H1 (cell line): ENCODE measurements around the gene IQCN. TPM values are rescaled to one million over a fixed set of nuclear protein-coding genes. Genes with fewer than 3 reads are reported as not detected.

Experiments used
- CTCF ChIA-PET: fragments of 300-600 bp; sonication (Branson Sonifier 250); formaldehyde crosslinking; loops from one replicate; lab custom pipeline; 2021; ENCODE audit not compliant: partially characterized antibody; lab: Charles Lee
- POLR2A ChIA-PET: fragments of 300-600 bp; sonication (Branson Sonifier 250); formaldehyde crosslinking; loops from one replicate; lab custom pipeline; 2021; ENCODE audit warnings: inconsistent platforms; ENCODE audit not compliant: partially characterized antibody; lab: Charles Lee
- DNase-seq, 2 experiments: peaks; one replicate each; pipeline versions ENCODE4 v3.0.0 to v3.0.0-alpha.2; 2010 to 2022; ENCODE audit warnings: low spot score in 2 of 2, low read depth in 1 of 2, mixed read lengths in 1 of 2
- FAIRE-seq: peaks from 2 replicates; lab custom pipeline; 2011; peaks lifted over from hg19 to GRCh38; lab: Jason Lieb, UNC
- H2AFZ ChIP-seq: 2 replicates; pipeline ENCODE4 v1.8.1; 2012; ENCODE audit warnings: low read length, inconsistent platforms
- H2AK5ac ChIP-seq: 2 replicates; pipeline ENCODE4 v1.6.1; 2013; ENCODE audit warnings: low read depth, low read length
- H2BK120ac ChIP-seq: replicated peaks from 2 replicates; pipeline ENCODE3; 2013; ENCODE audit warnings: low read depth, low read length, inconsistent platforms
- H2BK12ac ChIP-seq: 2 replicates; pipeline ENCODE4 v1.6.1; 2013; ENCODE audit warnings: low read depth, low read length
- H2BK15ac ChIP-seq: 2 replicates; pipeline ENCODE4 v1.6.1; 2013; ENCODE audit warnings: low read length
- H2BK20ac ChIP-seq: 2 replicates; pipeline ENCODE4 v1.6.1; 2013; ENCODE audit warnings: low read length
- H2BK5ac ChIP-seq: 2 replicates; pipeline ENCODE4 v1.6.1; 2013; ENCODE audit warnings: low read depth, low read length
- H3K14ac ChIP-seq: 2 replicates; pipeline ENCODE4 v1.6.1; 2013; ENCODE audit warnings: inconsistent platforms; ENCODE audit not compliant: insufficient read length
- H3K18ac ChIP-seq: 2 replicates; pipeline ENCODE4 v1.6.1; 2013; ENCODE audit warnings: low read length; ENCODE audit errors: extremely low read depth
- H3K23ac ChIP-seq: 2 replicates; pipeline ENCODE4 v1.6.1; 2013; ENCODE audit warnings: inconsistent platforms; ENCODE audit not compliant: insufficient read length
- H3K23me2 ChIP-seq: 2 replicates; pipeline ENCODE4 v1.6.1; 2013; ENCODE audit warnings: low read depth, low read length
- H3K27ac ChIP-seq: 2 replicates; pipeline ENCODE4 v1.6.1; 2011; ENCODE audit warnings: low read depth, low read length, inconsistent platforms
- H3K27me3 ChIP-seq, 4 experiments: replicated peaks in 1 of 4; 1 replicate in 1 of 4; 2 replicates in 3 of 4; pipeline versions ENCODE4 v1.6.1 to v1.8.1; 2011 to 2013; ENCODE audit warnings: low read length in 3 of 4, mild to moderate bottlenecking in 3 of 4, inconsistent platforms in 2 of 4, mixed read lengths in 2 of 4, moderate library complexity in 1 of 4; ENCODE audit not compliant: control insufficient read depth in 3 of 4, insufficient read depth in 3 of 4; ENCODE audit errors: extremely low read depth in 1 of 4
- H3K36me3 ChIP-seq, 4 experiments: 2 replicates each; pipeline versions ENCODE4 v1.6.1 to v1.8.1; 2011 to 2013; ENCODE audit warnings: mild to moderate bottlenecking in 4 of 4, low read length in 3 of 4, moderate library complexity in 2 of 4, control low read depth in 1 of 4, inconsistent platforms in 1 of 4; ENCODE audit not compliant: insufficient read depth in 4 of 4, control insufficient read depth in 2 of 4
- H3K4ac ChIP-seq: replicated peaks from 2 replicates; pipeline ENCODE3; 2013; ENCODE audit warnings: low read length, low read depth, mixed read lengths, inconsistent platforms; ENCODE audit not compliant: insufficient read length
- H3K4me1 ChIP-seq, 4 experiments: replicated peaks in 1 of 4; 1 replicate in 1 of 4; 2 replicates in 3 of 4; pipeline versions ENCODE4 v1.6.1 to v1.8.1; 2011 to 2013; ENCODE audit warnings: low read length in 3 of 4, inconsistent platforms in 2 of 4, mixed read lengths in 1 of 4; ENCODE audit not compliant: insufficient read depth in 4 of 4, control insufficient read depth in 3 of 4
- H3K4me2 ChIP-seq, 2 experiments: 2 replicates each; pipeline versions ENCODE4 v1.6.1 to v1.8.1; 2011 to 2013; ENCODE audit warnings: low read depth in 2 of 2, low read length in 2 of 2, control low read depth in 1 of 2, inconsistent platforms in 1 of 2, mild to moderate bottlenecking in 1 of 2; ENCODE audit not compliant: insufficient read depth in 1 of 2
- H3K4me3 ChIP-seq, 4 experiments: fragments of 200-600, 300-600 bp in 1 of 4; sonication (generic), shearing (Covaris generic), sonication (Bioruptor Twin) in 1 of 4; 2 replicates each; pipeline versions ENCODE4 v1.5.1 to v1.8.1; 2011 to 2016; ENCODE audit warnings: low read length in 4 of 4, low read depth in 3 of 4, control low read depth in 2 of 4, inconsistent platforms in 2 of 4, mild to moderate bottlenecking in 2 of 4, mixed read lengths in 1 of 4, moderate library complexity in 1 of 4; ENCODE audit not compliant: insufficient read depth in 2 of 4; ENCODE audit errors: extremely low read depth in 1 of 4
- H3K56ac ChIP-seq: replicated peaks from 2 replicates; pipeline ENCODE3; 2013; ENCODE audit warnings: low read depth, mild to moderate bottlenecking, mixed read lengths, low read length, inconsistent platforms; ENCODE audit not compliant: insufficient read length
- H3K79me1 ChIP-seq: 2 replicates; pipeline ENCODE4 v1.6.1; 2013; ENCODE audit warnings: low read depth, low read length, control low read depth
- H3K79me2 ChIP-seq, 2 experiments: 2 replicates each; pipeline versions ENCODE4 v1.6.1 to v1.8.1; 2012 to 2013; ENCODE audit warnings: low read length in 2 of 2, mild to moderate bottlenecking in 2 of 2, inconsistent platforms in 1 of 2; ENCODE audit not compliant: insufficient read depth in 2 of 2, control insufficient read depth in 1 of 2
- H3K9ac ChIP-seq, 4 experiments: replicated peaks in 1 of 4; 1 replicate in 1 of 4; 2 replicates in 3 of 4; pipeline versions ENCODE4 v1.6.1 to v1.8.1; 2011 to 2013; ENCODE audit warnings: low read depth in 3 of 4, low read length in 3 of 4, control low read depth in 2 of 4, mild to moderate bottlenecking in 2 of 4, moderate library complexity in 2 of 4, inconsistent platforms in 1 of 4; ENCODE audit errors: extremely low read depth in 1 of 4
- H3K9me3 ChIP-seq, 2 experiments: 2 replicates each; pipeline versions ENCODE4 v1.6.1 to v1.8.1; 2012 to 2013; ENCODE audit warnings: mild to moderate bottlenecking in 2 of 2, moderate library complexity in 2 of 2, control low read depth in 1 of 2, inconsistent platforms in 1 of 2, low read depth in 1 of 2, low read length in 1 of 2, mixed read lengths in 1 of 2; ENCODE audit not compliant: insufficient read depth in 2 of 2
- H4K20me1 ChIP-seq, 2 experiments: replicated peaks in 1 of 2; 2 replicates each; pipeline versions ENCODE3 to v1.8.1; 2011 to 2013; ENCODE audit warnings: inconsistent platforms in 2 of 2, low read length in 2 of 2, mild to moderate bottlenecking in 1 of 2; ENCODE audit not compliant: insufficient read depth in 2 of 2, control insufficient read depth in 1 of 2
- H4K5ac ChIP-seq: 2 replicates; pipeline ENCODE4 v1.6.1; 2013; ENCODE audit warnings: low read length, low read depth, mixed read lengths, inconsistent platforms; ENCODE audit not compliant: insufficient read length
- H4K8ac ChIP-seq: 2 replicates; pipeline ENCODE4 v1.8.0; 2013; ENCODE audit warnings: mild to moderate bottlenecking, moderate library complexity, low read length, inconsistent platforms; ENCODE audit not compliant: insufficient read depth; ENCODE audit errors: extremely low read depth
- H4K91ac ChIP-seq: replicated peaks from 2 replicates; pipeline ENCODE3; 2013; ENCODE audit warnings: low read length, mixed read lengths, inconsistent platforms; ENCODE audit not compliant: insufficient read length
- CBX8 ChIP-seq: fragments of 300-800, 300-1000 bp; sonication (generic); IDR thresholded peaks from 2 replicates; pipeline ENCODE4 v1.7.1; 2016; ENCODE audit warnings: low read depth, low read length, borderline replicate concordance
- CEBPB ChIP-seq: IDR thresholded peaks from 2 replicates; pipeline ENCODE4 v1.6.1; 2012; ENCODE audit warnings: low read depth, low read length
- GTF2F1 ChIP-seq: IDR thresholded peaks from 2 replicates; pipeline ENCODE4 v1.6.1; 2012; ENCODE audit warnings: low read depth, low read length, improper control_type of control experiment, borderline replicate concordance
- JUN ChIP-seq: IDR thresholded peaks from 2 replicates; pipeline ENCODE4 v1.6.1; 2011; ENCODE audit warnings: low read depth, mild to moderate bottlenecking, improper control_type of control experiment, low read length
- JUND ChIP-seq: IDR thresholded peaks from 2 replicates; pipeline ENCODE4 v1.6.1; 2011; ENCODE audit warnings: mild to moderate bottlenecking, improper control_type of control experiment, low read length
- KDM5A ChIP-seq: fragments of 200-600 bp; IDR thresholded peaks from 2 replicates; pipeline ENCODE4 v1.7.1; 2012; ENCODE audit warnings: mild to moderate bottlenecking, low read length, inconsistent platforms, mixed read lengths
- POLR2A ChIP-seq, 2 experiments: IDR thresholded peaks; 1 replicate in 1 of 2; 2 replicates in 1 of 2; pipeline ENCODE4 v1.6.1; 2011; ENCODE audit warnings: low read depth in 2 of 2, low read length in 2 of 2, mild to moderate bottlenecking in 2 of 2; ENCODE audit errors: control extremely low read depth in 1 of 2
- RXRA ChIP-seq: IDR thresholded peaks from 2 replicates; pipeline ENCODE4 v1.6.1; 2011; ENCODE audit warnings: low read depth, mild to moderate bottlenecking, low read length, moderate library complexity; ENCODE audit not compliant: insufficient read depth
- SIRT6 ChIP-seq: IDR thresholded peaks from one replicate; pipeline ENCODE4 v1.7.1; 2012; ENCODE audit warnings: low read length, inconsistent platforms
- SP1 ChIP-seq: IDR thresholded peaks from 2 replicates; pipeline ENCODE4 v1.6.1; 2011; ENCODE audit warnings: low read depth, low read length
- SRF ChIP-seq: IDR thresholded peaks from 2 replicates; pipeline ENCODE4 v1.6.1; 2011; ENCODE audit warnings: mild to moderate bottlenecking, low read depth, low read length, moderate library complexity
- TBP ChIP-seq: IDR thresholded peaks from 2 replicates; pipeline ENCODE4 v1.6.1; 2011; ENCODE audit warnings: low read depth, low read length, improper control_type of control experiment
- ZNF274 ChIP-seq: IDR thresholded peaks from 2 replicates; pipeline ENCODE4 v1.7.0; 2012; ENCODE audit warnings: low read length, borderline replicate concordance; ENCODE audit errors: extremely low read depth
- WGBS, 2 experiments: shearing (Covaris generic) in 1 of 2; methylation state at CpG; one replicate each; pipeline versions ENCODE4 v1.1.6 to v1.1.7; 2013 to 2015; ENCODE audit warnings: low lambda C conversion rate in 2 of 2, mixed read lengths in 2 of 2, inconsistent platforms in 1 of 2, low coverage in 1 of 2, missing lambda C conversion rate in 1 of 2; ENCODE audit not compliant: insufficient replicate concordance in 2 of 2, insufficient coverage in 1 of 2, insufficient read length in 1 of 2; ENCODE audit errors: extremely low coverage in 1 of 2, missing lambda C conversion rate in 1 of 2; 5-methylcytosine and 5-hydroxymethylcytosine counted together
- polyA plus RNA-seq, 7 experiments: library from polyadenylated mRNA; depleted of rRNA in 3 of 7; stranded (reverse) in 5 of 7; unstranded in 2 of 7; fragments of >200 nt in 5 of 7; fragments of 200-250 nt in 2 of 7; gene quantifications; 1 replicate in 5 of 7; 2 replicates in 1 of 7; 4 replicates in 1 of 7; pipeline versions ENCODE4 v1.2.1 to v1.2.3, GENCODE V29; 2011 to 2013; ENCODE audit warnings: missing spikeins in 2 of 7, mixed read lengths in 2 of 7
- total RNA-seq: library from RNA; stranded (reverse); fragmentation: NEBNext Ultra II Directional; extraction: Animal tissue kit (Norgen Biotek cat#: 25700); gene quantifications from 2 replicates; pipeline ENCODE4 v1.2.1, GENCODE V29; 2021
- TF ChIP-seq, protein P1 (sequence below): IDR thresholded peaks from 2 replicates; pipeline ENCODE4 v1.6.1; 2012; ENCODE audit warnings: inconsistent platforms

Gene IQCN
- total and polyA plus RNA-seq, 2 of the 8 experiments (the other 6 are each of a cell fraction or from before 2014, with no cell fraction given): 0.36 to 1.0 TPM

GRCh38 chr19:18273561-18274218 lies 562 bp downstream of the IQCN start:
- Histone ChIP-seq H3K23ac (no peak overlapping the region), H3K79me2 (peaks cover 0 to 11% of the 10 kb centered on the region in 2 experiments; a peak in 2 of 4 replicates), H3K9ac (no peak overlapping the region), H3K79me1 (peaks cover 12% of the 10 kb centered on the region; the same call in 1 of the 2 replicates), H3K27me3 (no peaks in the 10 kb centered on the region), H3K56ac (no peak overlapping the region), H2AFZ (no peak overlapping the region), H3K18ac (no peak overlapping the region), H3K4ac (no peak overlapping the region), H3K14ac (no peak overlapping the region), H4K91ac (no peak overlapping the region), H2BK15ac (no peak overlapping the region), H2AK5ac (no peak overlapping the region), H3K9me3 (no peaks in the 10 kb centered on the region), H2BK12ac (no peak overlapping the region), H3K4me3 (no peak overlapping the region), H3K27ac (no peak overlapping the region), H2BK5ac (no peak overlapping the region), H4K8ac (no peak overlapping the region), H3K36me3 (peaks cover 0 to 2% (median under 1%) of the 10 kb centered on the region in 4 experiments; a peak in 3 of 8 replicates), H4K5ac (no peak overlapping the region), H2BK20ac (no peak overlapping the region), H4K20me1 (peaks cover 4 to 14% of the 10 kb centered on the region in 2 experiments), H3K4me2 (no peak overlapping the region), H2BK120ac (no peak overlapping the region), H3K23me2 (no peaks in the 10 kb centered on the region), H3K4me1 (peaks cover 0 to 7% (median 3%) of the 10 kb centered on the region in 4 experiments; a peak in 6 of 7 replicates)
- ChIA-PET CTCF (interaction anchor here (0.7 to 13.6 kb wide), 15 partner anchors 15 to 139 kb away, joined by 3 to 242 read pairs (median 5); partner anchors contain the start of gene LSM4), POLR2A (interaction anchor here (1.0 to 10.3 kb wide), 8 partner anchors 8 to 65 kb away, joined by 3 to 224 read pairs (median 4); partner anchors contain the start of genes JUND, LSM4 and PGPEP1)
- WGBS, 2 experiments: 93% methylated on average over 12 of the region's 13 CpGs; no CpG with 5 or more reads in 1 of the 2 experiments
- FAIRE-seq (no peak), DNase-seq (no peak)
- no peak for TF ChIP-seq KDM5A
- no peak for TF ChIP-seq SP1
- TF ChIP-seq SIRT6: no peak
- TF ChIP-seq, protein P1, sequence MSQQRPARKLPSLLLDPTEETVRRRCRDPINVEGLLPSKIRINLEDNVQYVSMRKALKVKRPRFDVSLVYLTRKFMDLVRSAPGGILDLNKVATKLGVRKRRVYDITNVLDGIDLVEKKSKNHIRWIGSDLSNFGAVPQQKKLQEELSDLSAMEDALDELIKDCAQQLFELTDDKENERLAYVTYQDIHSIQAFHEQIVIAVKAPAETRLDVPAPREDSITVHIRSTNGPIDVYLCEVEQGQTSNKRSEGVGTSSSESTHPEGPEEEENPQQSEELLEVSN: no peak
- no peak for TF ChIP-seq JUN
- no peak for TF ChIP-seq TBP
- no peak for TF ChIP-seq SRF
- no peak for TF ChIP-seq RXRA
- TF ChIP-seq ZNF274: no peak
- no peak for TF ChIP-seq CBX8
- no peak for TF ChIP-seq JUND
- no peak for TF ChIP-seq POLR2A (IDR thresholded peaks at IDR 0.05; ENCODE audit: control extremely low read depth in 1 of 2, low read depth in 2 of 2, low read length in 2 of 2)
- TF ChIP-seq CEBPB: no peak
- no peak for TF ChIP-seq GTF2F1
